ENCODE data around the gene CYP39A1.

- no peak for TF ChIP-seq CTCF (IDR thresholded peaks at IDR 0.05)
- no peak for TF ChIP-seq POLR2A (IDR thresholded peaks at IDR 0.05)
Observed at GRCh38 chr6:46652232-46652602, 401 bp downstream of the CYP39A1 start.
